ENCODE results near the gene PELO. TPM values are rescaled to one million over a fixed set of nuclear protein-coding genes. Genes with fewer than 3 reads are reported as not detected.
A peak's percentile ranks its signal among the peaks of the same experiment; 100 is the strongest.

PELO gene
- total RNA-seq, 1 experiment from 2014 or later: 20.9 TPM

GRCh38 chr5:52783226-52783959 is 4.3 kb upstream of the PELO start:
- no peaks in the 10 kb centered on the region for H3K27me3 ChIP-seq (replicated peaks)
- H3K9me3 ChIP-seq (replicated peaks): no peaks in the 10 kb centered on the region
- H3K4me3 ChIP-seq: no peak overlapping the region
- H3K4me1 ChIP-seq (replicated peaks): peaks cover 23% of the 10 kb centered on the region
- H3K27ac ChIP-seq: no peak overlapping the region
- no peaks in the 10 kb centered on the region for H3K36me3 ChIP-seq
- peak in 1 of 2 experiments; percentile 53 for DNase-seq (ENCODE audit: low read depth in 1 of 2, low spot score in 2 of 2)

- H3K4me1 ChIP-seq (replicated peaks): peaks cover 32% of the 10 kb centered on the region
- peak; percentile 65 to 74 for DNase-seq (ENCODE audit: low read depth in 1 of 2, low spot score in 2 of 2)
- H3K9me3 ChIP-seq (replicated peaks): no peaks in the 10 kb centered on the region
- no peaks in the 10 kb centered on the region for H3K36me3 ChIP-seq
- no peak overlapping the region for H3K4me3 ChIP-seq
- H3K27me3 ChIP-seq (replicated peaks): no peaks in the 10 kb centered on the region
- no peak overlapping the region for H3K27ac ChIP-seq
Measured at GRCh38 chr5:52784737-52785136, 3.0 kb upstream of the PELO start.

- no peak for DNase-seq (ENCODE audit: low read depth in 1 of 2, low spot score in 2 of 2)
Measured at GRCh38 chr5:52786391-52786790, 1.3 kb upstream of the PELO start.

GRCh38 chr5:52786949-52787599 is 642 bp upstream of the PELO start:
- H3K27ac ChIP-seq: peak overlapping the region; percentile 20; the same call in 1 of the 2 replicates
- DNase-seq (ENCODE audit: low read depth in 1 of 2, low spot score in 2 of 2): peak in 1 of 2 experiments; percentile 42

More at GRCh38 chr5:52786391-52786790, 1.3 kb upstream of the PELO start:
- Histone ChIP-seq H3K27me3 (replicated peaks) (no peaks in the 10 kb centered on the region), H3K36me3 (no peaks in the 10 kb centered on the region), H3K9me3 (replicated peaks) (no peaks in the 10 kb centered on the region), H3K4me1 (replicated peaks) (peaks cover 37% of the 10 kb centered on the region), H3K4me3 (no peak overlapping the region), H3K27ac (no peak overlapping the region)

GRCh38 chr5:52788505-52788821 is 747 bp downstream of the PELO start:
- Histone ChIP-seq H3K4me1 (replicated peaks) (peaks cover 41% of the 10 kb centered on the region), H3K9me3 (replicated peaks) (no peaks in the 10 kb centered on the region), H3K4me3 (peak overlapping the region; percentile 57), H3K27ac (peak overlapping the region; percentile 54), H3K27me3 (replicated peaks) (no peaks in the 10 kb centered on the region), H3K36me3 (no peaks in the 10 kb centered on the region)
- no peak for DNase-seq (ENCODE audit: low read depth in 1 of 2, low spot score in 2 of 2)

More at GRCh38 chr5:52786949-52787599, 642 bp upstream of the PELO start:
- H3K4me3 ChIP-seq: peak overlapping the region; percentile 57
- peaks cover 39% of the 10 kb centered on the region for H3K4me1 ChIP-seq (replicated peaks)
- H3K27me3 ChIP-seq (replicated peaks): no peaks in the 10 kb centered on the region
- no peaks in the 10 kb centered on the region for H3K9me3 ChIP-seq (replicated peaks)
- H3K36me3 ChIP-seq: no peaks in the 10 kb centered on the region

GRCh38 chr5:52789378-52789777 is 1.7 kb downstream of the PELO start:
- Histone ChIP-seq H3K27me3 (replicated peaks) (no peaks in the 10 kb centered on the region), H3K4me3 (peak overlapping the region; percentile 57; the same call in 1 of the 2 replicates), H3K36me3 (no peaks in the 10 kb centered on the region), H3K4me1 (replicated peaks) (peaks cover 38% of the 10 kb centered on the region), H3K9me3 (replicated peaks) (no peaks in the 10 kb centered on the region), H3K27ac (no peak overlapping the region)
- no peak for DNase-seq (ENCODE audit: low read depth in 1 of 2, low spot score in 2 of 2)

- peaks cover 43% of the 10 kb centered on the region for H3K4me1 ChIP-seq (replicated peaks)
- no peaks in the 10 kb centered on the region for H3K36me3 ChIP-seq
- no peaks in the 10 kb centered on the region for H3K27me3 ChIP-seq (replicated peaks)
- H3K4me3 ChIP-seq: no peak overlapping the region
- H3K27ac ChIP-seq: no peak overlapping the region
- H3K9me3 ChIP-seq (replicated peaks): no peaks in the 10 kb centered on the region
- no peak for DNase-seq (ENCODE audit: low read depth in 1 of 2, low spot score in 2 of 2)
Measured at GRCh38 chr5:52789851-52790250, 2.1 kb downstream of the PELO start.

GRCh38 chr5:52791366-52791765 is 3.6 kb downstream of the PELO start:
- H3K27ac ChIP-seq: no peak overlapping the region
- no peaks in the 10 kb centered on the region for H3K27me3 ChIP-seq (replicated peaks)
- H3K36me3 ChIP-seq: no peaks in the 10 kb centered on the region
- H3K4me3 ChIP-seq: no peak overlapping the region
- no peak for DNase-seq (ENCODE audit: low read depth in 1 of 2, low spot score in 2 of 2)
- peaks cover 38% of the 10 kb centered on the region for H3K4me1 ChIP-seq (replicated peaks)
- H3K9me3 ChIP-seq (replicated peaks): no peaks in the 10 kb centered on the region

- no peaks in the 10 kb centered on the region for H3K9me3 ChIP-seq (replicated peaks)
- no peaks in the 10 kb centered on the region for H3K36me3 ChIP-seq
- H3K27ac ChIP-seq: no peak overlapping the region
- no peaks in the 10 kb centered on the region for H3K27me3 ChIP-seq (replicated peaks)
- peaks cover 38% of the 10 kb centered on the region for H3K4me1 ChIP-seq (replicated peaks)
- no peak overlapping the region for H3K4me3 ChIP-seq
- DNase-seq (ENCODE audit: low read depth in 1 of 2, low spot score in 2 of 2): no peak
Measured at GRCh38 chr5:52794519-52794918, 6.8 kb downstream of the PELO start.

GRCh38 chr5:52796031-52796430 is 8.3 kb downstream of the PELO start:
- Histone ChIP-seq H3K4me3 (no peak overlapping the region), H3K27me3 (replicated peaks) (no peaks in the 10 kb centered on the region), H3K27ac (no peak overlapping the region), H3K9me3 (replicated peaks) (no peaks in the 10 kb centered on the region), H3K4me1 (replicated peaks) (peaks cover 44% of the 10 kb centered on the region), H3K36me3 (peaks cover 7% of the 10 kb centered on the region; the same call in 1 of the 2 replicates)
- DNase-seq (ENCODE audit: low read depth in 1 of 2, low spot score in 2 of 2): no peak

GRCh38 chr5:52796516-52797103 is 8.9 kb downstream of the PELO start:
- Histone ChIP-seq H3K9me3 (replicated peaks) (no peaks in the 10 kb centered on the region), H3K27ac (no peak overlapping the region), H3K4me1 (replicated peaks) (peaks cover 46% of the 10 kb centered on the region), H3K36me3 (peaks cover 12% of the 10 kb centered on the region), H3K4me3 (no peak overlapping the region), H3K27me3 (replicated peaks) (no peaks in the 10 kb centered on the region)
- no peak for DNase-seq (ENCODE audit: low read depth in 1 of 2, low spot score in 2 of 2)

GRCh38 chr5:52798938-52799337 is 11.2 kb downstream of the PELO start:
- Histone ChIP-seq H3K4me1 (replicated peaks) (peaks cover 49% of the 10 kb centered on the region), H3K4me3 (peak overlapping the region; percentile 47), H3K36me3 (peaks cover 29% of the 10 kb centered on the region), H3K27me3 (replicated peaks) (no peaks in the 10 kb centered on the region), H3K27ac (peak overlapping the region; percentile 90), H3K9me3 (replicated peaks) (no peaks in the 10 kb centered on the region)
- DNase-seq (ENCODE audit: low read depth in 1 of 2, low spot score in 2 of 2): no peak

- H3K36me3 ChIP-seq: peaks cover 34% of the 10 kb centered on the region
- H3K27me3 ChIP-seq (replicated peaks): no peaks in the 10 kb centered on the region
- peak; percentile 82 to 83 for DNase-seq (ENCODE audit: low read depth in 1 of 2, low spot score in 2 of 2)
Measured at GRCh38 chr5:52799358-52799982, 11.8 kb downstream of the PELO start.

GRCh38 chr5:52799983-52800393 is 12.3 kb downstream of the PELO start:
- Histone ChIP-seq H3K4me1 (replicated peaks) (peaks cover 40% of the 10 kb centered on the region), H3K36me3 (peaks cover 39% of the 10 kb centered on the region), H3K27ac (peak overlapping the region; percentile 90), H3K27me3 (replicated peaks) (no peaks in the 10 kb centered on the region), H3K9me3 (replicated peaks) (no peaks in the 10 kb centered on the region), H3K4me3 (peak overlapping the region; percentile 47)
- peak; percentile 95 to 96 for DNase-seq (ENCODE audit: low read depth in 1 of 2, low spot score in 2 of 2)

More at GRCh38 chr5:52799358-52799982, 11.8 kb downstream of the PELO start:
- H3K4me1 ChIP-seq (replicated peaks): peaks cover 46% of the 10 kb centered on the region
- H3K9me3 ChIP-seq (replicated peaks): no peaks in the 10 kb centered on the region
- H3K27ac ChIP-seq: peak overlapping the region; percentile 90
- H3K4me3 ChIP-seq: peak overlapping the region; percentile 47

Data from SJSA1 (cell line).